T-helper 1 cell treated with Interleukin-12 subunit alpha and Interleukin-12 subunit beta and Interleukin-4 antibody, amounts not matched to agents 30 ng/mL and 1 ng/mL, for 36 hours (primary cell): ENCODE results near the gene BNIPL. TPM values are rescaled to one million over a fixed set of nuclear protein-coding genes. Genes with fewer than 3 reads are reported as not detected.

Experiments used
- intact Hi-C: fragments of 100-400 bp; cut with micrococcal nuclease; formaldehyde crosslinking; loops from one replicate; pipeline ENCODE4 v1.15.1; 2024
- total RNA-seq: library from RNA; stranded (reverse); gene quantifications from 2 replicates; pipeline ENCODE4 v1.2.3, GENCODE V29; 2022

Gene BNIPL
- total RNA-seq, 1 donor from 2014 or later: 2.6 TPM

DNA sequence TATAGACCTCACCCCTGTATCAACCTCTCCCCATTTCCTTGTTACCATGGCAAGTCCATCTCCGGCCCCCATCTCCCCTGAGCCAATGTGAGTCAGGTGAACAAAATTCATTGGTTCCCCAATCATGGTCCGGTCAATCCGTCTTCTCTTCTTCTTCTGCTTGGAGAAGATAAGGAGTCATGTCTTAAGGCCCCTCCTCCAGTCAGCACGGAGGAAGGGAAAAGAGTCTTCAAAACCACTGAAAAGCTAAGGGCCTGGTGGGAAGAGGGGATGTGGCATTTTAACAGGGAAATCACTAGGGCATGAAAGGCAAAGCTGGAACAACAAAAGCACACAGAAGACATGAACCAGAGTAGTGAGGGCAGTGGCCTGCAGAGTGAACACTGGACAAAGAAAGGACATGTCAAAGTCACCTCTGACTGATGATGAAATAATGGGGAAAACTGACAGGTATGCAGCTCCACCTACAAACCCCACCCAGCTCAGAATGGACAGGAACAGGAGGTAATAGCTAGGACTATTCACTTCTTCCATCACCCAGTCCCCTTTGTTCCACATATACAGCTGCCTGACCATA is 18.7 kb downstream of the BNIPL start:
- intact Hi-C loops: loop anchor here (2.0 to 5.0 kb wide), 8 partner anchors 16 to 693 kb away; partner anchors contain the start of genes BNIPL, GABPB2, GOLPH3L and MCL1

DNA sequence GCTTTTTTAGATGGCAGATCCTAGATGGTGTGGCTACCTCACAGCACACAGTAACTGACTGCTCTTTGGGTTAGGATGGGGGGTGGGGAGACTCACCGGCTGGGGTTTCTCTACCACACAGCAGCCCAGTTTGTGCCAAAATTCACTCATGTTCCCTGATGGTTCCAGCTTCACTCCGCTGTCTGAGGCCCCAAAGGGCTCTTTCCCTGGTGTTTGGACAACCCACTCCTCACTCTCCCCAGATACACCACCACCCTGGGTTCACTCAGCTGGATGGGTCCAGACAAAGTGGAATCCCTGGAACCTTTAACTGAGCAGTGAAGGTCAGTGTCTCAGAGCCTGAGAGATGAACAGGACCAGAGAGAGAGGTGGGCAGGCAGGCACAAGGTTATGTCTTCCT is 19.2 kb downstream of the BNIPL start:
- intact Hi-C loops: loop anchor here (2.0 to 5.0 kb wide), 8 partner anchors 15 to 693 kb away; partner anchors contain the start of genes BNIPL, GABPB2, GOLPH3L and MCL1

DNA sequence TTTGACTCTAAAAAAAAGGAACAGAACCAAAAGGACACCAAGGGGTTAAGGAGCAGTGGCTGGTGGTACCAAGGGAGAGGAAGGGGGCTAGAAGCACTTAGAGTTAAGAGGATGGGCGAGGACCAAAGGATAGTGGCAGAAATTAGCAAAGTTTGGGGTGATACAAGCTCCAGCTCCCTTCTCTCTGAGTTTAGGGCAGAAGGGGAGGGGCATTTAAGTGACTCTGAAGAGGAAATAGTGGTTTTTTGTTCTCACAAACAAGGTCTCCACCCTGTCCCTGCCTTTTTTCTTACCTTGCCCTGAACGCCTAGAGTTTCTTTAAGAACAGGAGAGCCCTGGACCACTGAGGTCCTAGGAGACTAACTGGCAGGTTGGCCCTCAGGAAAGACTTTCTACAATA is 19.8 kb downstream of the BNIPL start:
- intact Hi-C loops: loop anchor here (1.0 to 5.0 kb wide), 9 partner anchors 8 to 694 kb away; partner anchors contain the start of genes GOLPH3L, MCL1, RPRD2 and TARS2

DNA sequence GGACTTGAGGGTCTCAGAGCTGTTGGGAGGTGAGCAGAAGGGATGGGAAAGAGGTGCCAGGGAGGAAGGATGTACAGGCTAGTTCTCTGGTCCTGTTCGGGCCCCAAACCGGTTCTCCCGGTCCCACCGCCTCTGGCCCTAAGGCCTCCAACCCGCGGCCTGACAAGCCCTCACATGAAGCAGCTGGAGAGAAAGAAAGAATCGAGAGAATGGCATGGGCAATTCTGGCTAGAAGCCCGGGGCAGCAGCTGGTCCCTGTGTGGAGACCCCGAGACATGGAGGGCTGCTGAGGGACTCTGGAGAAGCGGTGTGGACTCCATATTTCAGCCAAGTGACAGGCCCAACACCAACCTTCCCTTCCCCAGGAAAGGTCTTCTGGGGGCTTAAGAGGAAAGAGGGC is 22.3 kb downstream of the BNIPL start:
- intact Hi-C loops: loop anchor here (1.0 to 5.0 kb wide), 11 partner anchors 16 to 696 kb away; partner anchors contain the start of genes GOLPH3L, LYSMD1, MCL1 and PI4KB

DNA sequence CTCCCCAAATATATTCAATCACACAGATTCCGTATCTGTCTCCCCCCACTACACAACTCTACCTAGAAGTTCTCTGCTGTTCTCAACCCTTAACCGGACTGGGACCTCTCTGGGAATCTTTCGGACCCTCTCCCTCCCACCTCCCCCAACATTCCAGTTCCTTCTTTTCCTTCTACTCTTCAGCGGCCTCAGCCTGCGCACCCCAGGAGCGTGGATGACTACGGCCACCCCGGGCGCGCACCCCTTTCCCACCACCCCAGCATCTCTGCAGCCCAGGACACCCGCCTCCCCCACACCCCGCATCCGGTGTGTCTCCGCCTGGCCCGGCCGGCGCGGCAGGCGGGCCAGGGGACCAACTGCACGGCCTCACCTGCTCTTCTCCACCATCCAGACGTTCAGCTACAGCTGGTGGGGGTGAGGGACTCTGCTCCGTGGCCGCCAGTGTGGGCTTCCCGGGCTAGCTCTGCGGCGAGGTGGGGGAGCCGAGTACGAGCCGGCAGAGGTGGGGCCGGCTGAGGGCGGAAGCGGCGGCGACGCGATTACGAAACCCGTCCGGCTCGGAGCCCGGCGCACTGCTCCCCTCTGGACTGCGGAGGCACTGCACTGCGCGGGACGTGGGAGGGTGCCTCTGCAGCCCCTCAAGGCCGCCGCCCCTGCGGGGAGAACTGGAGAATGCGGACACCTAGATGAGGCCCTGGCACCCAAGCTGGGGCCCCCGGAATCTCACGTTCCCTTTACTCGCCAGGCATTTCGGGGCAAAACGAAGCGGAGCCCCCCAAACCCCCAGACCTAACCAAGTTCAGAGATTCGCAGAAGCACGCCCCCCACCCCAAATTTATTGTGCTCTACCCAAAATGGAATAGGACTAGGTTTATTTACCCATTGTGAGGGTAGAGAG is 23.0 kb downstream of the BNIPL start, which contains the start of gene CDC42SE1:
TSS of gene CDC42SE1 (minus strand) at position 514 of the 898 bp plus-strand sequence. CDS start 3,892 bp downstream, outside the sequence.
- intact Hi-C loops: loop anchor here (1.0 to 5.0 kb wide), 13 partner anchors 11 to 697 kb away; partner anchors contain the start of genes GABPB2, GOLPH3L, LYSMD1 and MCL1

DNA sequence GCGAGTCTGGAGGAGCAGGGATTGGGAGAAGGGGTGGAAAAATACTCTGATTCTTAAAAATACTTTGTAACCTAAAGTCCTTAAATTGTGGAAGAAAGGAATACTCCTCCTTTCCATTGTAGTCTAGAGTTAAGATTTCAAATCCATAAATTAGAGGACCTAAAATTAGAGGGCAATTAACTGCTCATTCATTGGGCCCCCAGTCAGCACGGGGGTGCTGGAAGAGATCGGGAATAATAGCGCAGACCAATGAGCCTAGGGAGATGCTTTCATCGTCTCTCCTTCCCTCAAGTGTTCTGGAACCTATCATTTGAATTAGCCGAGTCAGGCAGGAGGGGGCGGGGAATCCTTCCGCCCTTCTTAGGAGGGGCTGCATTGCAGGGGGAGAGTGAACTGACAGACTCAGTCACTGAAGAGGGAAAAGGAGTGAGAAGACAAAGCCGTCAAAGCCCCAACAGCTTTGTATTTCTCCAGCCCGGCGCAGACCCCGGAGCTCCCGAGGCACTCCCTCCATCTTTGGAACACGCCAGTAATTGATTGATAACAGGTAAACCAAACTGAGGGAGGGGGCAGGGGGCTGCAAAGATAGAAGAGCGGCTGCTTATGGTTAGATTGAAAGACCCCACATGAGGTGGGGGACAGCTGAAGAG is 23.7 kb downstream of the BNIPL start, which contains the start of gene MLLT11:
TSS of gene MLLT11 (plus strand) at position 391 of the 650 bp plus-strand sequence. CDS start 6,828 bp downstream, outside the sequence.
- intact Hi-C loops: loop anchor here (1.0 kb wide), 3 partner anchors 10 to 86 kb away; partner anchors contain the start of genes GABPB2 and SEMA6C

DNA sequence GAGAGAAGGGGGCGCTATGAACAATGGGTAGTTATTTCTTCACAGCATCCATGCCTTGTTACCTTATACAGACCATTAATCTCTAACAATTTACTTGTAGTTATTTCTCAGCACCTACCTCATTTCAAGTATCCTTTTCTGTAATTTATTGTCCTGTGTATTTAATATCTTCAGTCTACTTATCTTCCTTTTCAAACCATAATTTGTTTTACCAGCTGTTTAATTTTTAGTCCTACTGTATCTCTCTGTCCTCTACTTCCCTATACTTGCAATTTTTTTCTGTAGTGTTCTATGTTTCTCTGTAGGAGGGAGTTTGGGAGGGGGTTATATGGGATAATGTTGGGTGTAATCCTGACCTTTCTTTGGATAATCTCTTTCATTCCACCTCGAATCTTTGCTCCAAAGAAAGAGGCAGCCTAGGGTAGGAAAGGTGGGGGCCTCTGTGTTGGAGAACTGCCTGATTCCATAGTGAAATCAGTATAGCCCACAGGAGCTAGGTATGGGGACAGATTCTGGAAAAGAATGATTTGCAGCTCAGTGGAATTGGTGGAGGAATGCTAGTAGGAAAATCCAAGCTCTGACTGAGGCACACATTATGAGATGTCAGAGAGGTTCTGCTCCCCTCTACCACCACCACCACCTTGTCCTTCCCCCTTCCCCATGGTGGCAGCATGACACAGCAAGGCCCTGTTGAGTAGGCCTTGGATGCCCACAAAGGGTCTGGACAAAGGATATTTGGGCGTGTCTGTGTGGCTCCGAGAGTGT is 24.5 kb downstream of the BNIPL start:
- intact Hi-C loops: loop anchor here (1.0 kb wide), 3 partner anchors 9 to 85 kb away; partner anchors contain the start of genes GABPB2 and SEMA6C

DNA sequence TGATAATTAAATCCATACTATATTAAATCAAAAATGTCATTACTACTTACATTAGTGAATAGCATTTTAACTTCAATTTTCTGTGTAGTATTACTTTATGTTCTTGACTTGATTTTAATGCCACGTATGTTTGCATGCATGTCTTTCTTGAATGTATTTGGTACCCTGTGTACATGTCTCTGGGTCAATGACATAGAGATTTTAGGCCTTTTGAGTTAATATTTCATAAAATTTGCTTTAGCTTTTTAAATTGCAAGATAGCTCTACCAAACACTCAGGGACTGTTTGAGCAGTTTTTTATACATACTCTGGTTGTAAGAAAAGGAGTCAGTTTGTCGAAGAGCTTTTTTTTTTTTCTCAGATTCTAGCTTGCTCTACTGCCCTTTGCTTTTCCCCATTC is 25.3 kb downstream of the BNIPL start:
- intact Hi-C loops: no loop called here

DNA sequence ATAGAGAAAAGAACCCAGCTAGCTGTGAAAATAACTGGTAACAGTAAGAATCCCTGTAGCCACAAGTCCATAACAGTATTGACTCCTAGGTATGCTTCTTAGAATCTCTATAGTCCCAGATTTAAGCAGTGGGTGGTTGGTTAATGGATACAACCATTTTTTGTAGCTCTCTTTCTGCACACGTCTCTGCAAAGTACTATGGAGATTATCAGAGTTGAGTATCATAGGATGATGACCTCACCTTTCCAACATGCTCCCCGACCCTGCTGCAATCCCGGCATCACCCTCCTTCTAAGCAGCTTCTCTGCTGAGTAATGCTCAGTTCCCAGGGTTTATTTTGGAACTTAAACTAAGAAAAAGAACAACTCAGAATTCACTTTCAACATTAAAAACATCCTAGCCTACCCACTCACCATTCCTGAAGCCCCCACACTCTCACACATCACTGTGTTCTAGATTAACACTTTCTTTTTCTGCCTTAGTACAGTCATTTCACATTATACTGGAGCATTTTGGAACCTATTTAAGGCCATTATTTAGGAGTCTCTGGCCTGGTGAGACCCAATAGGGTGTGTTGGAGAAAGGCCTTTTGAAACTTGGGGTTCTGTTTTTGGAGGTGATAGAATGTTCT is 26.5 kb downstream of the BNIPL start:
- intact Hi-C loops: no loop called here

DNA sequence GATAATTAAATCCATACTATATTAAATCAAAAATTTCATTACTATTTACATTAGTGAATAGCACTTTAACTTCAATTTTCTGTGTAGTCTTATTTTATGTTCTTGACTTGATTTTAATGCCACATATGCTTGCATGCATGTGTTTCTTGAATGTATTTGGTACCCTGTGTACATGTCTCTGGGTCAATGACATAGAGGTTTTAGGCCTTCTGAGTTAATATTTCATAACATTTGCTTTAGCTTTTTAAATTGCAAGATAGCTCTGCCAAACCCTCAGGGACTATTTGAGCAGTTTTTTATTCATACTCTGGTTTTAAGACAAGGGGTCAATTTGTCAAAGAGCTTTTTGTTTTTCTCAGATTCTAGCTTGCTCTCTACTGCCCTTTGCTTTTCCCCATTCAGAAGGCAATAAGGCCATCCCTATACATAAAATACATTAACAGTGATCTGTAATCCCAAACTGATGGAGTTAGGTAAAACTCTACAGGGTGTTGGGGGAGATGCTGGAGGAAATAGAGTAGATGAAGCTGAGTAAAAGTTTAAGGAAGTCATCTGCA is 28.8 kb downstream of the BNIPL start:
- intact Hi-C loops: no loop called here

DNA sequence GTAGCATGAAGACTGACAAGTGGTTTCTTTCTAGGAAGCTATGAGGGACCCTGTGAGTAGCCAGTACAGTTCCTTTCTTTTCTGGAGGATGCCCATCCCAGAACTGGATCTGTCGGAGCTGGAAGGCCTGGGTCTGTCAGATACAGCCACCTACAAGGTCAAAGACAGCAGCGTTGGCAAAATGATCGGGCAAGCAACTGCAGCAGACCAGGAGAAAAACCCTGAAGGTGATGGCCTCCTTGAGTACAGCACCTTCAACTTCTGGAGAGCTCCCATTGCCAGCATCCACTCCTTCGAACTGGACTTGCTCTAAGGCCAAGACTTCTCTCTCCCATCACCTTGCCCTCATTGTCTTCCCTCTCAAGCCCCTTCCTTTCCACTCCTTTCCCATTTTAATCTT is 30.8 kb downstream of the BNIPL start:
- intact Hi-C loops: no loop called here

DNA sequence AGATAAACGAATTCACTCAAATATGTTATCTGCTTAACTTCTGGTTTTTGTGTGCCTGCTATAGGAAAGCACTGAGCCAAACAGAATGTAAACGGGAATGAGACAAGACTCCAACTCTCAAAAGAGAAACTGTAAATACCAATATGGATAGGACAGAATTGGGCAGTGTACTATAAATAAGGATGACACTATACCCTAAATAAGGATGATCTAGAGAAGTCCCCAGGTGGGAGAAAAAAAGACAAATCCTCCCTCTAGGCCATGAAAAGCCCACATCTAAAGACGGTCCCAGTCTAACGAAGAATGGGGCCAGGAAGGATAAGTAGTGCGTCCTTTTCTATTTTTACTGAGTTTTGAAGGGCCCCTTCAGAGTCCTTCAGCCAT is 32.7 kb downstream of the BNIPL start:
- intact Hi-C loops: no loop called here

DNA sequence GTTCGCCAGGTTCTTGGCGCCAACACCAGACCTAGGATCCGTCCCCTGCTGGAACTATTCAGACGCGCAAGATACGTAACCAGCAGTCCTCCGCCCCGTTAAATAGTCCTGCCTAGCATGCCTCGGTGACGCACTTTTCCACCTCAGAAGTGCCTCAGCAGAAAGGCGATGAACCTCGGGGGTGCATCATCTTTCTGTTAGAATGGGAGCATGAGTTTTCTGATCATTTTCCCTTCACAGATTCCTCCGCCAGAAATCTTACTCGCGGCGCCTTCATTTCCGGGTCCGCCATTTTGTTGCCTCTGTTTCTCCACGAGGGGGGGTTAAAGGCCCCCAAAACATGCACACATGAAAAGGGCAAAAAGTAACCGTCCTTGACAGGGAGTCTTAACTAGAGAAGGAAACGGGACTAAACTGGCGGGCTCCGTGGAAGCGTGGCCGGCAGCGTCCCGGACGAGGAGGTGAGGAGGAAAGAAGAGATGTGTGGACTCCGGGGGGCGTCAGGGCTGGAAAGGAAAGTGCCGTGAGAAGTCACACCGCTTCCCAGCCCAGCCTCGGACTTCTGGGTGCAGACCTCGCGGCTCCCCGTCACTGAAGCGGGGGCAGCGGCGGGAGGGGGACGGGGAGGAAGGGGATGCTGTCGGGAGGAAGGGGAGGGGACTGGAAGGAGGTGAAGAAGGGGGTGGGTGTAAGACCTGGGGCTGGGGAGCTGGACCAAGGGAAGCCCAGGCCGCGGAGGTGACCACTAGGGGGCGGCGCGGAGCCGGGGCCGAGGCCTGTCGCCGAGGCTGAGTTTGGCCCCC is 34.3 kb downstream of the BNIPL start, which contains the start of gene GABPB2:
TSS of gene GABPB2 (plus strand) at position 288 of the 803 bp plus-strand sequence. CDS start 17,429 bp downstream, outside the sequence.
- intact Hi-C loops: loop anchor here (1.0 to 2.0 kb wide), 10 partner anchors 10 to 257 kb away; partner anchors contain the start of genes MLLT11, PI4KB, PRUNE1 and SCNM1

DNA sequence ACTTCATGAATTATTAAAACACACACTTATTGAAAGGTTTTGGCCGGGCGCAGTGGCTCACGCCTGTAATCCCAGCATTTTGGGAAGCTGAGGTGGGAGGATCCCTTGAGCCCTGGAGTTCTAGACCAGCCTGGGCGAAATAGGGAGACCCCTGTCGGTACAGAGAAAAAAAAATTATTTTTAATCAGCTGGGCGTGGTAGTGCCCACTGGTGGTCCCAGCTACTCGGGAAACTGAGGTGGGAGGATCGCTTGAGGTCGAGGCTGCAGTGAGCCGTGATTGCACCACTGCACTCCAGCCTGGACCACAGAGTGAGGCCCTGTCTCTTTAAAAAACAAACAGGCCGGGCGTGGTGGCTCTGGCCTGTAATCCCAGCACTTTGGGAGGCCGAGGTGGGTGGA is 35.8 kb downstream of the BNIPL start:
- intact Hi-C loops: no loop called here

DNA sequence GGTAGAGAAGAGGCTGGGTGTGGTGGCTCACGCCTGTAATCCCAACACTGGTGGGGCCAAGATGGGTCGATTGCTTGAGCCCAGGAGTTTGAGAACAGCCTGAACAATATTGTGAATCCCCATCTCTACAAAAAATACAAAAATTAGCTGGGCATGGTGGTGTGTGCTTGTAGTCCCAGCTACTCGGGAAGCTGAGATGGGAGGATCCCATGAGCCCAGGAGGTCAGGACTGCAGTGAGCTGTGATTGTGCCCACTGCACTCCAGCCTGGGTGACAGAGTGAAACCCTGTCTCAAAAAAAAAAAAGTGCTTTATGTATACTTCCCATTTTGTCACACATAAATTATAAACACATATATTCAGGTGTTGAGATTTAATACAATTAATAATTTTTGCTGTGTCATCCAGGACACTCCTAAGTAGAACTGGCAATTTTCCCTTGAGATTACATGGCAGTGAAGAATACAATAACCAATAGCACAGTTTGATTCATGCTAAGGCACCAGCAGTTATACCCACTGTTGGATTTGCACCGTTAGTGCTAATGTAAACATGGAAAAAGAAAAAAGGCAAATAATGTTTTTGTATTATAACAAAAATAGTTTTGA is 49.7 kb downstream of the BNIPL start:
- intact Hi-C loops: no loop called here
